Right hindlimb (tissue), 1 donor: ENCODE data around the gene ADAM29.
"Not testable (repeated sequence)": the region's sequence is repeated elsewhere in the genome, so short reads cannot be mapped to it uniquely, and the experiment has no call there.

Experiments used
- DNase-seq: peaks from one replicate; pipeline ENCODE4 v3.0.0-alpha.2; 2018

The ADAM29 gene

DNA sequence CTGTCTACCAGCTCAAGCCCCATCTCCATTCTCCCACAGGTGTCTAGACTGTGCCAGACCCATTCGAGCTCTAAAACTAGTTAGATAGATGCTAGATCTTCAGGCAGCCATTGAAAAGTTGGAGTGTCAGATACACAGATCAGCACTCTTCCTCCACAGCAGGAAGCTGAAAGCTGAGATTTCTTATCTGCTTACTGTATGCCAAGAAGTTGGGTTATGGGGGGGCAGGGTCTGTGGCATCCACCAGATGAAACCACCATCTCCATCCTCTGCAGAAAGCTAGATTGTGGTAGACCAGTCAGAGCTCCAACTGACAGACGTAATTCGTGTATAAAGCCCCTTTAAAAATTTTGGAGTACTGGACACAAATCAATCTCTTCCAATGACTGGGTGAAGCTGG is 54.8 kb downstream of the ADAM29 start:
- no peak for DNase-seq

DNA sequence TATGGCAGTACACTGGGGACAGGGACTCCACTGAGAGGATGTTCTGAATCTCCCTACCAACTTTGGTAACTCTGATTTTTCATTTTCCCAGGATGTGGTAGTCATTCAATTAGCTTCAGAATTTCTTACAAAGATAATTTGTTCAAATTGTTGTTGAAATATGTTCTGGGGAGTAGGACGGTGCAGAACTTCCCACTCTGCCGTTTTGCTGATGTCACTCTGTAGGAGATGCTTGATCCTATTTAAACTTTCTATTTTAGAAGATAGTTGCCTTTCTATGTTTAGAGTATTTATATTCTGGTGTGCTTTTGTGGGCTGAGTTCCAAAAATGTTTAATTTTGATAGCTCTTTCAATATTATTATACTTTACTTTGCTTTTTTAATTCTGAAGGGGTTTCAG is 55.2 kb downstream of the ADAM29 start:
- DNase-seq = no peak

DNA sequence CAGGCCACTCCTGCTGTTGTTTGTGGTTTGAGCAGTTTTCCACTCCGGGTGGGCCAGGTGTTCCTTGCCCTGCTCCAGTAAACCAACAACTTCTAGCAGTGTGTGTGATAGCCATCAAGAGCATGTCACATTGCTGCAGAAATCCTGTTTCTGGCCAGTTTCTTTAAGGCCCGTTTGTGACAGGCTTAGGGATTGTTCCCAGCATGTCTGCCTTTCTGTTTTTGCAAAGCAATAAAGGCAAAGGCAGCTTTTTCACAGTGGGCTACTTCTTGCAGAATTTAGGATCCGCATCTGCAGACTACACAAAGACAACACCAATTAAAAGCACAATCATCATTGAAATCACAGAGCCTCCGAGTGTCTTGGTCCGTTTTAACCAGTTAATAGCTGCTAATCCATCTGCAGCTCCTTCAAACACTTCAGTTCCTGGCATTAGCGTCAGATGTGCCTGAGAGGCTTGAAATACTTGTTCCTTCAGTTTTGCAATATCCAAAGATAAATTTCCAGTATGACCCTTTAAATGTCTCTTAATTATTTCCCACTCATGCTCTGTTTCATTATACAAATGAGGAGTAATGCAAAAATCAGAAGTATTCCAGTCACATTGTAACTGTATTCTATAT is 65.1 kb downstream of the ADAM29 start:
- no peak for DNase-seq

DNA sequence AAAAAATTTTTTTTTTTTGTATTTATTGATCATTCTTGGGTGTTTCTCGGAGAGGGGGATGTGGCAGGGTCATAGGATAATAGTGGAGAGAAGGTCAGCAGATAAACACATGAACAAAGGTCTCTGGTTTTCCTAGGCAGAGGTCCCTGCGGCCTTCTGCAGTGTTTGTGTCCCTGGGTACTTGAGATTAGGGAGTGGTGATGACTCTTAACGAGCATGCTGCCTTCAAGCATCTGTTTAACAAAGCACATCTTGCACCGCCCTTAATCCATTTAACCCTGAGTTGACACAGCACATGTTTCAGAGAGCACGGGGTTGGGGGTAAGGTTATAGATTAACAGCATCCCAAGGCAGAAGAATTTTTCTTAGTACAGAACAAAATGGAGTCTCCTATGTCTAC is 65.7 kb downstream of the ADAM29 start:
- not testable (repeated sequence) for DNase-seq

DNA sequence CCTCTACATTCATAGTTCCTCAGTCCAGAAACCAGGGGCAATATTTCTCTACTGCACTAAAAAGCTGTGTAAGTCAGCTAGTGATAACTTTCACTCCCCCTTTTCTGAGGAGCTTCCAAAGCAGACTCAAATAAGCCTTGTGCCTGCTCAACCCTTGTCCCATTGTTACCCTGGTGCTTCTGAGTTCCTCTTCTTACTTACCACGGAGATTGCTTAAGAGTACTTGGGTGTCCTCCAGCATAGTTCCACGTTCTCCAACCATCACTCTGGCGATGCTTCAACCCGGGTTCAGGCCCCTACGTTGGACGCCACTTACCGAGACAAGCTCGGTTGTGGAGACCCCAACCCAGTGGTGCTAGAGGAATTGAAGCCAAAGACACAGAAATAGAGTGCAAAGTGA is 71.6 kb downstream of the ADAM29 start:
- no peak for DNase-seq

DNA sequence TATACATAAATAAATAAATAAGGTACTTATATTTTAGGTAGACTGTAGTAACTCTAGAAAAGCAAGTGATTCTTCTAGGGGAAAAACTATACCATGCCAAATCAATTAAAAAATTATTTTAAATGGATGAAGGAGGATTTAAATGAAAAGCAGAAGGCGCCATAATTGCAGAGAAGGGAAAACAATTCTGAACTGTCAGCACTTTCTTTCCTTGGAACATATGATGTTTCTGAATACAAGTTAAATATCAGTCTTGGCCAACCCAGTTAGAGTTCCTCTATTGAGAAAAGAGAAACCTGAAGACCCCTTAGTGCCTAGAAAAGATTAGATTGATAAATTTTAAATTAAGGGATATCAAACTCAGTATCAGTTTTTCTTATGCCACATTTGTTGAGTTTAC is 75.8 kb downstream of the ADAM29 start:
- no peak for DNase-seq

DNA sequence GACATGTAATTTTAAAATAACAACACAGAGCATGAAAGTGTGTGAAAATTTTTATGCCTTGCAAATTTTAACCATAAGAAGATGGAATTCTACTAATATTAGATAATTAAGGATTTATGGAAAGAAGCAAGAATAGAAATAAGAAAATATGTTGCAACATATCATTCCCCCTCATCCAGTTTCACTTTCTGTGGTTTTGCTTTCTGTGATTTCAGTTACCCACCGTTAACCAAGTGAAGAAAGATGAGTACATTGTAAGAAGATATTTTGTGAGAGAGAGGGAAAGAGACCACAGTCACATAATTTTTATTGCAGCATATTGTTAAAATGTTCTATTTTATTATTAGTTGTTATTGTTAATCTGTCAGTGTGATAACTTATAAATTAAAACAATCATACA is 77.9 kb downstream of the ADAM29 start:
- DNase-seq = no peak

DNA sequence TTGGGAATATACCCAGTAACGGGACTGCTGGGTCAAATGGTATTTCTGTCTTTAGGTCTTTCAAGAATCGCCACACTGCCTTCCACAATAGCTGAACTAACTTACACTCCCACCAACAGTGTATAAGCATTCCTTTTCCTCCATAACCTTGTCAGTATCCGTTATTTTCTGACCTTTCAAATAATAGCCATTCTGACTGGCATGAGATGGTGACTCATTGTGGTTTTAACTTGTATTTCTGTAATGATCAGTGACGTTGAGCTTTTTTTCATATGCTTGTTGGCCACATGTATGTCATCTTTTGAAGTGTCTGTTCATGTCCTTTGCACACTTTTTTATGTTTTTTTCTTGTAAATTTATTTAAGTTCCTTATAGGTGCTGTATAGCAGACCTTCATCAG is 81.2 kb downstream of the ADAM29 start:
- DNase-seq = no peak

DNA sequence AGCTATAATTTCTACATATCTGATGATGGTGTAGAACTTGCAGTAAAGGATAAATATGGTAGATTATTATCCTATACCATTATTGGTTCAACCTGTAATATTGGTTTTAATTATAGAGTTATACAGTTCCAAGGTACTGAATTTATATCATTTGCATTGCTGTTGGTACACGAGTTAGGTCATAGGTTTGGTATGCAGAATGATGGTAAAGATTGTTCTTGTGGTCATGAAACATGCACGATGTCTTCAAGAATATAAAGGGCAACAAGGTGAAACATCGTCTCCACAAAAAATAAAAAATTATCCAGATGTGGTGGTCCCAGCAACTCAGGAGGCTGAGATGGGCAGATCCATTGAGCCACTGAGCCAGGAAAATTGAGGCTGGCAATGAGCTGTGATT is 99.6 kb downstream of the ADAM29 start:
- DNase-seq = no peak

DNA sequence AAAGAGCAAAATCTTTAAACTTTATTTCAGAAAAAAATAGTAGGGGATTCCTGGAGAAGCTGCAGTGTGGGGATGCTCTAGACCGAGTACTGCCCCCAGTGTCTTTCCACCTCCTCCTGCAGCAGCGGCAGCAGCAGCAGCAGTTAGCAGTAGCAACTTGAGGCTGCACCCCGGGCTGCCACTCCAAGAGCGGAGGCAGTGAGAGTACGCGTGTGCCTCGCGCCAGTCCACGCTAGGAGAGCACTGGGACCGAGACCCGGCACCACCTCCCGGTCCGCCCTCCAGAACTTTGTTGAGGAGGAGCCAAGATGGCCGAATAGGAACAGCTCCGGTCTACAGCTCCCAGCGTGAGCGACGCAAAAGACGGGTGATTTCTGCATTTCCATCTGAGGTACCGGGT is 101.3 kb downstream of the ADAM29 start:
- not testable (repeated sequence) for DNase-seq
